Natural killer cell (primary cell): ENCODE results near the gene LRRC32. TPM values are rescaled to one million over a fixed set of nuclear protein-coding genes. Genes with fewer than 3 reads are reported as not detected.
A peak's percentile ranks its signal among the peaks of the same experiment; 100 is the strongest.
"Not testable (repeated sequence)": the region's sequence is repeated elsewhere in the genome, so short reads cannot be mapped to it uniquely, and the experiment has no call there.

ENCODE experiments used
- ATAC-seq, 3 donors: fragments of 150-1000 bp in 2 of 3; fragments of 200-7000 bp in 1 of 3; cut with Tn5 transposase; 1 replicate in 1 of 3; 2 replicates in 2 of 3; pipeline ENCODE4 v1.10.0; 2021; ENCODE audit warnings: mild to moderate bottlenecking in 2 of 3, moderate library complexity in 2 of 3
- DNase-seq, 2 donors: peaks; one replicate each; pipeline versions ENCODE4 v3.0.0 to v3.0.0-alpha.2; 2013 to 2021; ENCODE audit warnings: mixed read lengths in 1 of 2
- H3K27ac ChIP-seq: one replicate; pipeline ENCODE4 v1.5.1; 2013; ENCODE audit warnings: mild to moderate bottlenecking, low read length
- H3K27me3 ChIP-seq: one replicate; pipeline ENCODE4 v1.6.1; 2013; ENCODE audit warnings: low read length; ENCODE audit not compliant: control insufficient read depth, insufficient read depth
- H3K36me3 ChIP-seq: one replicate; pipeline ENCODE4 v1.6.1; 2013; ENCODE audit warnings: low read length; ENCODE audit not compliant: control insufficient read depth, insufficient read depth
- H3K4me1 ChIP-seq: one replicate; pipeline ENCODE4 v1.6.1; 2013; ENCODE audit warnings: low read length; ENCODE audit not compliant: control insufficient read depth, insufficient read depth
- H3K4me3 ChIP-seq: one replicate; pipeline ENCODE4 v1.5.1; 2013; ENCODE audit warnings: low read length
- H3K9me3 ChIP-seq: one replicate; pipeline ENCODE4 v1.6.1; 2013; ENCODE audit warnings: low read length; ENCODE audit not compliant: control insufficient read depth, insufficient read depth
- H3K27ac Mint-ChIP-seq, 2 donors: one replicate each; pipeline ENCODE4 v1.8.0; 2022; ENCODE audit warnings: mild to moderate bottlenecking in 2 of 2, mixed read lengths in 2 of 2, moderate library complexity in 1 of 2
- H3K27me3 Mint-ChIP-seq, 2 donors: one replicate each; pipeline ENCODE4 v1.8.0; 2022; ENCODE audit warnings: low read depth in 2 of 2, mixed read lengths in 2 of 2
- H3K36me3 Mint-ChIP-seq: one replicate; pipeline ENCODE4 v1.8.0; 2022; ENCODE audit warnings: mixed read lengths
- H3K4me1 Mint-ChIP-seq, 2 donors: one replicate each; pipeline ENCODE4 v1.8.0; 2022; ENCODE audit warnings: mixed read lengths in 2 of 2
- H3K4me3 Mint-ChIP-seq: one replicate; pipeline ENCODE4 v1.8.0; 2022; ENCODE audit warnings: mild to moderate bottlenecking, moderate library complexity, mixed read lengths
- H3K9me3 Mint-ChIP-seq, 2 donors: one replicate each; pipeline ENCODE4 v1.8.0; 2022; ENCODE audit warnings: mixed read lengths in 2 of 2
- WGBS: methylation state at CpG from one replicate; pipeline ENCODE4 v1.1.7; 2013; ENCODE audit warnings: missing lambda C conversion rate; ENCODE audit not compliant: insufficient coverage; 5-methylcytosine and 5-hydroxymethylcytosine counted together
- intact Hi-C: fragments of 100-400 bp; cut with micrococcal nuclease; formaldehyde crosslinking; loops from one replicate; pipeline ENCODE4 v1.14.2; 2022
- total RNA-seq, 4 donors: library from RNA; stranded (reverse); fragments of 120-200 nt in 1 of 4; gene quantifications; one replicate each; pipeline versions ENCODE4 v1.2.3 to v1.2.4, GENCODE V29; 2013 to 2022
- TF ChIP-seq, protein P1 (sequence below): fragments of 200-600 bp; IDR thresholded peaks from one replicate; pipeline ENCODE4 v1.8.0; 2022; ENCODE audit warnings: antibody characterized with exemption

LRRC32 gene
- total RNA-seq, 3 donors from 2014 or later (not counting 1 experiment from before 2014, with no cell fraction given), result 0.14 to 1.4 (median 1.4) TPM

DNA sequence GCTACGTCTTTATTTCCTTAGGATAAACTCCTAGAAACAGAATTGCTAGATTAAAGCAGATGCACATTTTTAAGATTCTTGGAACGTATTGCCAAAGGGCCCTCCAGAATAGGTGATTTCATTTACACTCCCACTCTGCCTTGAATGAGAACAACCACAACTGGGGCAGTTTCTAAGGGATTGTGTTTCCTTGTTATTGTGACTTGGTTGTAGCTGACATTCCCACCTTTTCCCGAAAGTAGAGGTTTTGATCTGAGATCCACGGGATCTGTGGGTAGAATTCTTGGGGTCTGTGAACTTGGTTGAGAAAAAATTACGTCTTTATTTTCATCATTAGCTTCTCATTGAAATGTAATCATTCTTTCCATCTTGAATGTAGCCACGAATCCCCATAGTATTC lies 21.5 kb downstream of the LRRC32 start:
- Histone ChIP-seq H3K27ac (no peak overlapping the region), H3K4me3 (no peak overlapping the region), H3K27me3 (no peaks in the 10 kb centered on the region), H3K9me3 (no peaks in the 10 kb centered on the region), H3K36me3 (no peaks in the 10 kb centered on the region), H3K4me1 (no peaks in the 10 kb centered on the region)
- no peaks in the 10 kb centered on the region for H3K4me1 Mint-ChIP-seq
- DNase-seq (no peak), ATAC-seq (no peak)
- H3K9me3 Mint-ChIP-seq, result peaks cover 0 to 5% of the 10 kb centered on the region in 2 donors
- 81% methylated on average over 6 of the region's 6 CpGs for WGBS
- peaks cover 13 to 26% of the 10 kb centered on the region in 2 donors for H3K27me3 Mint-ChIP-seq
- H3K4me3 Mint-ChIP-seq, result no peak overlapping the region
- no peak overlapping the region for H3K27ac Mint-ChIP-seq
- TF ChIP-seq, protein P1, sequence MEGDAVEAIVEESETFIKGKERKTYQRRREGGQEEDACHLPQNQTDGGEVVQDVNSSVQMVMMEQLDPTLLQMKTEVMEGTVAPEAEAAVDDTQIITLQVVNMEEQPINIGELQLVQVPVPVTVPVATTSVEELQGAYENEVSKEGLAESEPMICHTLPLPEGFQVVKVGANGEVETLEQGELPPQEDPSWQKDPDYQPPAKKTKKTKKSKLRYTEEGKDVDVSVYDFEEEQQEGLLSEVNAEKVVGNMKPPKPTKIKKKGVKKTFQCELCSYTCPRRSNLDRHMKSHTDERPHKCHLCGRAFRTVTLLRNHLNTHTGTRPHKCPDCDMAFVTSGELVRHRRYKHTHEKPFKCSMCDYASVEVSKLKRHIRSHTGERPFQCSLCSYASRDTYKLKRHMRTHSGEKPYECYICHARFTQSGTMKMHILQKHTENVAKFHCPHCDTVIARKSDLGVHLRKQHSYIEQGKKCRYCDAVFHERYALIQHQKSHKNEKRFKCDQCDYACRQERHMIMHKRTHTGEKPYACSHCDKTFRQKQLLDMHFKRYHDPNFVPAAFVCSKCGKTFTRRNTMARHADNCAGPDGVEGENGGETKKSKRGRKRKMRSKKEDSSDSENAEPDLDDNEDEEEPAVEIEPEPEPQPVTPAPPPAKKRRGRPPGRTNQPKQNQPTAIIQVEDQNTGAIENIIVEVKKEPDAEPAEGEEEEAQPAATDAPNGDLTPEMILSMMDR, result no peak
- H3K36me3 Mint-ChIP-seq, result no peaks in the 10 kb centered on the region
- intact Hi-C loops, result no loop called here

DNA sequence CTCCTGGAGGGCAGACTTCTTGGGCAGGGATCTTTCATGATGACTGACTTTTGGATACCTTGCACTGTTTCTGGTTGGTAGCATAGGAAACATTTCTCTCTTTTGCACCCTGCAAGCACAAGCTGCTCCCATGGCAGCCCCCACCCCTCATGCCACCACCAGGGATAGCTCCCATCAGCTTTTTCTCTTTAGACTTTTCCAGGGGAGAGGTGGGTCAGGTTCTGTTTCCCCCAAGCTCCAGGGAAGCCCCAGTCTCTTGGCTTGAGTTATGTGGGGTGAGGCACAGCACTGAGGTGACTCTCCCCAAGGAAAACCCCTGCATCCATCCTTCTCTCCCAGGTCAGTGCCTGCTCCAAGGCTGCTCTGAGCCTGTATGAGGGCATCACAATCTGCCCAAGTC lies 22.5 kb downstream of the LRRC32 start:
- Histone ChIP-seq H3K4me3 (no peak overlapping the region), H3K4me1 (no peaks in the 10 kb centered on the region), H3K36me3 (no peaks in the 10 kb centered on the region), H3K9me3 (no peaks in the 10 kb centered on the region), H3K27me3 (no peaks in the 10 kb centered on the region), H3K27ac (no peak overlapping the region)
- no peak for DNase-seq
- Mint-ChIP-seq H3K9me3 (peaks cover 0 to 5% of the 10 kb centered on the region in 2 donors), H3K27ac (no peak overlapping the region), H3K4me3 (no peak overlapping the region), H3K27me3 (peaks cover 23 to 27% of the 10 kb centered on the region in 2 donors), H3K36me3 (no peaks in the 10 kb centered on the region), H3K4me1 (no peaks in the 10 kb centered on the region)
- ATAC-seq, result peak in 1 of 3 donors; percentile 17
- TF ChIP-seq, protein P1, result no peak
- intact Hi-C loops, result no loop called here

DNA sequence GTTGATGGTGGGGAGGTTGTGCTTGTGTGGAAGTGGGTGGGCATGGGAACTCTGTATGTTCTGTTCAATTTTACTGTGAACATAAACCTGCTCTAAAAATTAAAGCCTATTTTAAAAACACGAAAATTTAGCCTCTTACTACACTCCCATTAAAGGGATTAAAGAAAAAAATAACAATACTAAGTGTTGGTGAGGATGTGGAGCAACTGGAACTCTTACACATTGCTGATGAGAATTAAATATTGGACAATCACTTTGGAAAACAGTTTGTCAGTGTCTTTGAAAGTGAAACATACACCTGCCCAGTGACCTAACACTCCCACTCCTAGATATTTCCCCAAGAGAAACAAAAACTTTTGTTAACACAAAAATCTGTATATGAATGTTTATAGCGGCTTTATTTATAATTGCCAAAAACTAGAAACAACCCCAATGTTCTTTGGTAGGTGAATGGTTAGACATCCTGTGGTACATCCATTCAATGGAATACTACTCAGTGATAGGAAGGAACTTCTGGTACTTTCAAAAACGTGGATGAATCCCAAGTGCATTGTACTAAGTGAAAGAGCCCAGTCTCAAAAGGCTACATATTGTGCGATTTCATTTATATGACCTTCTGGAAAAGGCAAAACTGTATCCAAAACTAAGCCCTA lies 23.5 kb downstream of the LRRC32 start:
- H3K4me1 Mint-ChIP-seq, result no peaks in the 10 kb centered on the region
- H3K4me3 Mint-ChIP-seq, result no peak overlapping the region
- H3K27ac Mint-ChIP-seq, result no peak overlapping the region
- no peak overlapping the region for H3K27ac ChIP-seq
- no peaks in the 10 kb centered on the region for H3K36me3 ChIP-seq
- H3K27me3 Mint-ChIP-seq, result peaks cover 31% of the 10 kb centered on the region in 2 donors
- TF ChIP-seq, protein P1, result no peak
- WGBS, result 73% methylated on average over 2 of the region's 4 CpGs
- H3K9me3 ChIP-seq, result no peaks in the 10 kb centered on the region
- intact Hi-C loops, result no loop called here
- DNase-seq (no peak), ATAC-seq (no peak)
- H3K9me3 Mint-ChIP-seq, result peaks cover 0 to 5% of the 10 kb centered on the region in 2 donors
- H3K27me3 ChIP-seq, result peaks cover 3% of the 10 kb centered on the region
- no peaks in the 10 kb centered on the region for H3K4me1 ChIP-seq
- H3K4me3 ChIP-seq, result no peak overlapping the region
- no peaks in the 10 kb centered on the region for H3K36me3 Mint-ChIP-seq

DNA sequence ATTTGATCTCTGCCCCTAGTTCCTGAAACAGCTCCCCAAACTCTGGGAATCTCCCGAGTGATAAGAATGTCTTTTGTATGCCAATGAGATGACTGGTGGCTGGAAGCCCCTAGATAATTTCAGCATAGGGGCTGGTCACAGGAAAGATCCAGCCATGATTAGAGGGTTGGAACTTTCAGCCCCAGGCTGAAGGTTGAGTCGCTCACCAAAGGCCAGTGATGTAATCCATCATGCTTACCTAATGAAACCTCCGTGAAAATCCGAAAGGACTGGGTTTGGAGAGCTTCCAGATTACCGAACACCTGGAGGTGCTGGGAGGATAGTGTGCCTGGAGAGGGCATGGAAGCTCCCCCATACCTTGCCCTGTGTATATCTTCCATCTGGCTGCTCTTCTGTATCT lies 26.0 kb downstream of the LRRC32 start:
- intact Hi-C loops, result no loop called here
- Histone ChIP-seq H3K9me3 (no peaks in the 10 kb centered on the region), H3K27me3 (peaks cover 8% of the 10 kb centered on the region), H3K4me1 (no peaks in the 10 kb centered on the region), H3K27ac (no peak overlapping the region), H3K36me3 (no peaks in the 10 kb centered on the region), H3K4me3 (no peak overlapping the region)
- DNase-seq, result no peak
- no peak overlapping the region for H3K4me3 Mint-ChIP-seq
- peaks cover 36 to 43% of the 10 kb centered on the region in 2 donors for H3K27me3 Mint-ChIP-seq
- ATAC-seq, result no peak
- WGBS, result 78% methylated on average over 5 of the region's 5 CpGs
- H3K36me3 Mint-ChIP-seq, result no peaks in the 10 kb centered on the region
- peaks cover 0 to 5% of the 10 kb centered on the region in 2 donors for H3K9me3 Mint-ChIP-seq
- H3K4me1 Mint-ChIP-seq, result no peaks in the 10 kb centered on the region
- TF ChIP-seq, protein P1, result no peak
- no peak overlapping the region for H3K27ac Mint-ChIP-seq

DNA sequence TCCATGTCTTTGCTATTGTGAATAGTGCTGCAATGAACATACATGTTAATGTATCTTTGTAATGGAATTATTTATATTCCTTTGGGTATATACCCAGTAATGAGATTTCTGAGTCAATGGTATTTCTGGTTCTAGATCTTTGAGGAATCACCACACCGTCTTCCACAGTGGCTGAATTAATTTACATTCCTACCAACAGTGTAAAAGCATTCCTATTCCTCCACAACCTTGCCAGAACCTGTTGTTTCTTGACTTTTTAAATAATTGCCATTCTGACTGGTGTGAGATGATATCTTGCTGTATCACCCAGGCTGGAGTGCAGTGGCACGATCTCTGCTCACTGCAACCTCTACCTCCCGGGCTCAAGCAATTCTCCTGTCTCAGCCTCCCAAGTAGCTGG lies 26.8 kb downstream of the LRRC32 start:
- H3K27me3 ChIP-seq, H3K4me3 ChIP-seq, DNase-seq, H3K27ac ChIP-seq, H3K36me3 ChIP-seq, ATAC-seq, H3K9me3 Mint-ChIP-seq, H3K9me3 ChIP-seq, H3K36me3 Mint-ChIP-seq, H3K4me1 ChIP-seq, H3K27ac Mint-ChIP-seq, H3K4me3 Mint-ChIP-seq, intact Hi-C loops, H3K4me1 Mint-ChIP-seq: not testable (repeated sequence)
- 92% methylated on average over 3 of the region's 3 CpGs for WGBS
- peaks cover 42 to 43% of the 10 kb centered on the region in 2 donors for H3K27me3 Mint-ChIP-seq
